Panc1 (cell line): ENCODE measurements around the gene OR9G1.

Experiments used
- CTCF ChIP-seq: fragments of 450-650 bp; IDR thresholded peaks from 2 replicates; pipeline ENCODE4 v1.5.1; 2017; ENCODE audit warnings: mild to moderate bottlenecking
- SIN3A ChIP-seq: IDR thresholded peaks from 2 replicates; pipeline ENCODE4 v1.6.1; 2012; ENCODE audit warnings: low read depth, mild to moderate bottlenecking, low read length, moderate library complexity, borderline replicate concordance; ENCODE audit not compliant: insufficient read depth

GRCh38 chr11:56740886-56741285, 42.0 kb downstream of the OR9G1 start:
- TF ChIP-seq CTCF: no peak
- TF ChIP-seq SIN3A: no peak
